ENCODE results near the gene IGSF5.

- TF ChIP-seq CTCF (IDR thresholded peaks at IDR 0.05) = no peak
- TF ChIP-seq EZH2 (IDR thresholded peaks at IDR 0.05; ENCODE audit: borderline replicate concordance, insufficient read depth, low read depth, low read length, poor library complexity, severe bottlenecking) = no peak
Measured at GRCh38 chr21:39736716-39737115, 8.3 kb upstream of the IGSF5 start.
